Measurements from ENCODE around the gene SND1. TPM values are rescaled to one million over a fixed set of nuclear protein-coding genes. Genes with fewer than 3 reads are reported as not detected.

The SND1 gene
- total RNA-seq, 1 experiment from 2014 or later: 218 TPM

DNA sequence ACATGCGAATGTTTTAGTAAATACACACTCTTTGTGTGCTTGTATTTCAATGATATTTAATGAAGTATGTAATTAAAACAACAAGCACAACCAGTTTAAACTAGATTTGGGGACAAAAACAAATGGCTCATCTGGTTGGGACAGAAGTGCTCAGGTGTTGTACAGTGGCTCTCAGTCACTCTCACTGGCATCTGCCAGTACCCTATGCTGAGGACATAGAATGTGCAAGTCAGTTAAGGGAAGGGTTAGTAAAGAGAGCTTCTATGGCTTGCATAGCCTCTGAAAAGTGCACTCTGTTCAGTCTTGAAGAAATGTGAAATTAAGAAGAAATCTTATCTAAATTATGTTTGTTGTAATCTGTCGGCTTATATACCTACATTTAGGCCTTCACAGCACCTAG, 196.2 kb downstream of the SND1 start:
- Histone ChIP-seq H3K4me2 (ENCODE audit: insufficient read depth, insufficient read length, low read length) (no peak overlapping the region), H3K4ac (ENCODE audit: low read depth, low read length) (no peak overlapping the region), H3K23me2 (ENCODE audit: insufficient read length, low read depth, low read length, poor library complexity, severe bottlenecking) (no peaks in the 10 kb centered on the region), H2AFZ (ENCODE audit: low read length) (no peak overlapping the region), H3T11ph (ENCODE audit: low read length) (no peak overlapping the region), H4K20me1 (ENCODE audit: control insufficient read depth, insufficient read depth, insufficient read length) (no peaks in the 10 kb centered on the region), H3K23ac (ENCODE audit: insufficient read length, low read depth, low read length) (no peak overlapping the region), H4K8ac (replicated peaks; ENCODE audit: insufficient read length, low read depth, low read length) (no peak overlapping the region), H3K27ac (ENCODE audit: insufficient read length, low read depth, low read length) (no peak overlapping the region), H3K18ac (ENCODE audit: insufficient read length, low read depth, low read length) (no peak overlapping the region), H3K79me1 (ENCODE audit: insufficient read depth, low read depth, low read length, poor library complexity, severe bottlenecking) (no peaks in the 10 kb centered on the region), H3K27me3 (ENCODE audit: insufficient read depth, low read length) (no peaks in the 10 kb centered on the region), H2BK15ac (ENCODE audit: low read depth, low read length) (no peak overlapping the region), H3K9me3 (ENCODE audit: control insufficient read depth, low read depth, low read length) (no peaks in the 10 kb centered on the region), H2BK12ac (ENCODE audit: insufficient read length, low read depth, low read length) (no peak overlapping the region), H3K14ac (ENCODE audit: insufficient read depth, low read length) (no peak overlapping the region), H3K9ac (ENCODE audit: extremely low read depth, insufficient read length, low read length) (no peak overlapping the region), H2BK20ac (ENCODE audit: low read depth, low read length, poor library complexity, severe bottlenecking) (no peak overlapping the region), H4K91ac (ENCODE audit: insufficient read length, low read depth, low read length) (no peak overlapping the region), H2BK120ac (ENCODE audit: low read depth, low read length, poor library complexity, severe bottlenecking) (no peak overlapping the region), H4K5ac (ENCODE audit: insufficient read length, low read depth, low read length) (no peak overlapping the region), H2BK5ac (ENCODE audit: insufficient read length, low read length) (no peak overlapping the region), H3K56ac (ENCODE audit: insufficient read length, low read depth, low read length) (no peak overlapping the region), H3K4me1 (ENCODE audit: insufficient read depth, low read length) (peaks cover 6% of the 10 kb centered on the region; the same call in 1 of the 2 replicates), H2AK5ac (ENCODE audit: insufficient read length, low read length) (no peak overlapping the region), H3K79me2 (ENCODE audit: insufficient read depth, low read length) (no peaks in the 10 kb centered on the region)
- Mint-ChIP-seq H3K27ac (peak overlapping the region in 1 of 3 experiments; percentile 83; a peak in 2 of 7 replicates), H3K9me3 (no peaks in the 10 kb centered on the region), H3K36me3 (ENCODE audit: insufficient read depth in 1 of 3, low read depth in 3 of 3) (peaks cover 6 to 9% (median 6%) of the 10 kb centered on the region in 3 experiments; a peak in 5 of 7 replicates), H3K4me1 (peaks cover 14 to 31% of the 10 kb centered on the region in 2 experiments), H3K4me3 (no peak overlapping the region), H3K27me3 (ENCODE audit: low read depth) (no peaks in the 10 kb centered on the region)
- TF ChIP-seq, protein P1, sequence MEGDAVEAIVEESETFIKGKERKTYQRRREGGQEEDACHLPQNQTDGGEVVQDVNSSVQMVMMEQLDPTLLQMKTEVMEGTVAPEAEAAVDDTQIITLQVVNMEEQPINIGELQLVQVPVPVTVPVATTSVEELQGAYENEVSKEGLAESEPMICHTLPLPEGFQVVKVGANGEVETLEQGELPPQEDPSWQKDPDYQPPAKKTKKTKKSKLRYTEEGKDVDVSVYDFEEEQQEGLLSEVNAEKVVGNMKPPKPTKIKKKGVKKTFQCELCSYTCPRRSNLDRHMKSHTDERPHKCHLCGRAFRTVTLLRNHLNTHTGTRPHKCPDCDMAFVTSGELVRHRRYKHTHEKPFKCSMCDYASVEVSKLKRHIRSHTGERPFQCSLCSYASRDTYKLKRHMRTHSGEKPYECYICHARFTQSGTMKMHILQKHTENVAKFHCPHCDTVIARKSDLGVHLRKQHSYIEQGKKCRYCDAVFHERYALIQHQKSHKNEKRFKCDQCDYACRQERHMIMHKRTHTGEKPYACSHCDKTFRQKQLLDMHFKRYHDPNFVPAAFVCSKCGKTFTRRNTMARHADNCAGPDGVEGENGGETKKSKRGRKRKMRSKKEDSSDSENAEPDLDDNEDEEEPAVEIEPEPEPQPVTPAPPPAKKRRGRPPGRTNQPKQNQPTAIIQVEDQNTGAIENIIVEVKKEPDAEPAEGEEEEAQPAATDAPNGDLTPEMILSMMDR (conservative IDR thresholded peaks at IDR 0.05): no peak
- DNase-seq: no peak
- no CpG with 5 or more reads among the region's 2 CpGs for WGBS (ENCODE audit: extremely low coverage, insufficient read length, low lambda C conversion rate)

Data from H9 (cell line).